Measurements from ENCODE around the gene CADPS2.

Gene CADPS2

GRCh38 chr7:122340427-122340826, 545.8 kb downstream of the CADPS2 start:
- DNase-seq, result no peak

GRCh38 chr7:122339145-122339904, 546.9 kb downstream of the CADPS2 start:
- no peak for DNase-seq

GRCh38 chr7:122337011-122337410, 549.2 kb downstream of the CADPS2 start:
- no peak for DNase-seq

GRCh38 chr7:122329145-122329802, 557.0 kb downstream of the CADPS2 start:
- no peak for DNase-seq

GRCh38 chr7:122327969-122328368, 558.3 kb downstream of the CADPS2 start:
- no peak for DNase-seq

GRCh38 chr7:122316467-122317388, 569.5 kb downstream of the CADPS2 start:
- DNase-seq, result no peak

- no peak for DNase-seq
Observed at GRCh38 chr7:122315507-122316466, 570.5 kb downstream of the CADPS2 start.

- no peak for DNase-seq
Observed at GRCh38 chr7:122314284-122314683, 572.0 kb downstream of the CADPS2 start.

- no peak for DNase-seq
Observed at GRCh38 chr7:122312789-122313188, 573.5 kb downstream of the CADPS2 start.

GRCh38 chr7:122311734-122312450, 574.4 kb downstream of the CADPS2 start:
- DNase-seq, result no peak

GRCh38 chr7:122311050-122311700, 575.1 kb downstream of the CADPS2 start:
- no peak for DNase-seq

- DNase-seq, result no peak
Observed at GRCh38 chr7:122310119-122311021, 575.9 kb downstream of the CADPS2 start.

- no peak for DNase-seq
Observed at GRCh38 chr7:122309421-122309820, 576.8 kb downstream of the CADPS2 start.

- no peak for DNase-seq
Observed at GRCh38 chr7:122307228-122307621, 579.0 kb downstream of the CADPS2 start.

- DNase-seq, result no peak
Observed at GRCh38 chr7:122306320-122307227, 579.7 kb downstream of the CADPS2 start.

GRCh38 chr7:122305475-122306319, 580.6 kb downstream of the CADPS2 start:
- no peak for DNase-seq

- no peak for DNase-seq
Observed at GRCh38 chr7:122304996-122305421, 581.3 kb downstream of the CADPS2 start.

Measured in fibroblast of skin of right quadriceps (primary cell).